NCI-H1417 treated with DMSO at 0.1 percent for 48 hours (cell line): ENCODE results near the gene HEATR5A.
"Not testable (repeated sequence)": the region's sequence is repeated elsewhere in the genome, so short reads cannot be mapped to it uniquely, and the experiment has no call there.

Source experiments
- DNase-seq: peaks from one replicate; lab custom pipeline; 2025; lab: John Stamatoyannopoulos, UW

Gene HEATR5A

GRCh38 chr14:31256534-31257243 lies 163.7 kb downstream of the HEATR5A start:
- DNase-seq, result no peak

- not testable (repeated sequence) for DNase-seq
These were observed 164.4 kb downstream of the HEATR5A start for GRCh38 chr14:31255918-31256317.

DNA sequence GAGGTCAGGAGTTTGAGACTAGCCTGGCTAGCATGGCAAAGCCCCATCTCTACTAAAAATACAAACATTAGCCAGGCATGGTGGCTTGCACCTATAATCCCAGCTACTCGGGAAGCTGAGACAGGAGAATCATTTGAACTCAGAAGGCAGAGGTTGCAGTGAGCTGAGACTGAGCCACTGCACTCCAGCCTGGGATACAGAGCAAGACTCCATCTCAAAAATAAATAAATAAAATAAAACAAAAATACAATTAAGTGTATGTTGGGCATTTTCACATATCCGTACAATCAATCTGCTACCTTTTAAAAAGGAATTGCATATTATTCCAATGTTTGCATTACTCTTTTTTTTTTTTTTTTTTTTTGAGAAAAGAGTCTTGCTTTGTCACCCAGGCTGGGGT lies 165.1 kb downstream of the HEATR5A start:
- no peak for DNase-seq

DNA sequence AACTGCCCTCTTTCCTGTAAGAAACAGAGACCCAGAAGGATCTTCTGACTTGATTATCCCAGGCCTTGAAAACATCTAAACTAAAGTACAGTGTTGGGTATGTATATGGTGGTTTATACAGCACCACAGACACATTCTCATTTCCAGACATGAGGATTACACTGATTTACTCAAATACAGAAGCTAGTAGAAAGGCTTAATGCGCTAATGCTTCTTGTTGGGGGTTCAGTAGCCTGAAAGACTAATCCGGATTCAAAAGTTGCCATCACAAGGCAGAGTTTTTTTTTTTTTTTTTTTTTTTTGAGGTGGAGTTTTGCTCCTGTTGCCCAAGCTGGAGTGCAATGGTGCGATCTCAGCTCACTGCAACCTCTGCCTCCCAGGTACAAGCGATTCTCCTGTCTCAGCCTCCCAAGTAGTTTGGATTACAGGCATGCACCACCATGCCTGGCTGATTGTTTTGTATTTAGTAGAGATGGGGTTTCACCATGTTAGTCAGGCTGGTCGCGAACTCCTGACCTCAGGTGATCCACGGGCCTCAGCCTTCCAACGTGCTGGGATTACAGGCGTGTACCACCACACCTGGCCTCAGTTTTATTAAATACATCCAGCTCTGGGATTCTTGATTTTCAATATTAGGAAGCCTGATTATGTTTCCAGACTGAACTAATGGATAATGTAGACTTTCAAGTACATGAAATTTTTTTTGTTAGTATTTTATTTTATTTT lies 166.4 kb downstream of the HEATR5A start:
- DNase-seq, result no peak

DNA sequence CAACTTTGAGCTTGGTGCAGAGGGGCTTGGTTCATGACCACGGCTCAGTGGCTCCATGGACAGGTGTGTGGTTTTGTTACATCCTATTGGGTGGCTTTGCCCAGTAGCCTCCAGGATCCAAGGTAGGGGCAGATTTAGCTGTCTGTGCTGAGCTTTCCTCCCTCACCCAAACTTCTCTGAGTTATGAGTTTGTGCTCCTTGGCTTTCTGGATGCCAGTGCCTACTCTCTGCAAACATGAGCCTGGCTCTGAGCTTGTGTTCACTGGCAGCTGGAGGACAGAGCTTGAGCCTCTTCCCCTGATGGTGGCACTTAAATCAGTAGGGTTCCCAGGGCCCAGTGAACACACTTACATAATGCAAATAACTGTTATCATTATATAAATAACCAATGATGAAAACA lies 167.5 kb downstream of the HEATR5A start:
- no peak for DNase-seq

- DNase-seq, result no peak
These were observed 169.1 kb downstream of the HEATR5A start for GRCh38 chr14:31251028-31251958.

GRCh38 chr14:31244626-31245025 lies 175.7 kb downstream of the HEATR5A start:
- no peak for DNase-seq

DNA sequence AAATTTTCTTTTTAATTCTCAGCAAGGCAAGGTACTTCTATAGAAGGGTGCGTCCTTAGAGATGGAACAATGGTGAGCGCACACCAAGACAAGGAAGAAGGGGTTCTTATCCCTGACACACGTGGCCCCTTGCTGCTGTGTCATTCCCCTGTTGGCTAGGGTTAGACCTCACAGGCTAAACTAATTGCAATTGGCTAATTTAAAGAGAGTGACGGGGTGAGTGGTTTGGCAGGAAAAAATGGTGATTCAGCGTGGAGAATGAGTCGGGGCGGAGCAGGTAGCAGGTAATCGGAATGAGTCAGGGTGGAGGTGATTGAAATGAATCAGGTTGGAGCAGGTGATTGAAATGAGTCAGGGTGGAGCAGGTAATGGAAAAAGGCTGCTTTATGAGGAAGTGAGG lies 176.5 kb downstream of the HEATR5A start:
- no peak for DNase-seq

DNA sequence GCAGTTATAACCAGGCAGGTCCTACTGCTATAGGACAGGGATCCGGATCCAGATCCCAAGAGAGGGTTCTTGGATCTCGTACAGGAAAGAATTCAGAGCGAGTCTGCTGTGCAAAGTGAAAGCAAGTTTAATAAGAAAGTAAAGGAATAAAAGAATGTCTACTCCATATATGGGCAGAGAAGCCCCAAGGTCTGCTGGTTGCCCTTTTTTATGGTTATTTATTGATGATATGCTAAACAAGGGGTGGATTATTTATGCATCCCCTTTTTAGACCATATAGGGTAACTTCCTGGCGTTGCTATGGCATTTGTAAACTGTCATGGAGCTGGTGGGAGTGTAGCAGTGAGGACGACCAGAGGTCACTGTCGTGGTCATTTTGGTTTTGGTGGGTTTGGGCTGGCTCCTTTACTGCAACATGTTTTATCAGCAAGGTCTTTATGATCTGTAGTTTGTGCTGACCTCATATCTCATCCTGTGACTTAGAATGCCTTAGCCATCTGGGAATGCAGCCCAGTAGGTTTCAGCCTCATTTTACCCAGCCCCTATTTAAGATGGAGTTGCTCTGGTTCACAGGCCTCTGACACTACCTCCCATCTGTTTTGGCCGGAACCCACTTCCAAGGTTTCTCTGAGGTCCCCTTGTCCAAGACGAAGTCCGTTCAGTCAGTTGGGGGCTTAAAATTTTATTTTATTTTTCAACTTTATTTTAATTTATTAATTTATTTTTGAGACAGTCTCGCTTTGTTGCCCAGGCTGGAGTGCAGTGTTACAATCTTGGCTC lies 178.0 kb downstream of the HEATR5A start:
- DNase-seq, result not testable (repeated sequence)
